HG03457 (cell line): ENCODE measurements around the gene SLC2A13.
"Not testable (repeated sequence)": the region's sequence is repeated elsewhere in the genome, so short reads cannot be mapped to it uniquely, and the experiment has no call there.

ENCODE experiments used
- ATAC-seq: cut with Tn5 transposase; IDR thresholded peaks from one replicate; pipeline ENCODE4 v1.9.1; 2021; ENCODE audit warnings: moderate number of reproducible peaks; ENCODE audit not compliant: unreplicated experiment

The SLC2A13 gene

GRCh38 chr12:39777465-39777864 is 328.4 kb downstream of the SLC2A13 start:
- ATAC-seq = no peak

GRCh38 chr12:39773266-39773665 is 332.6 kb downstream of the SLC2A13 start:
- no peak for ATAC-seq

- ATAC-seq = no peak
These were observed 333.0 kb downstream of the SLC2A13 start for GRCh38 chr12:39772821-39773259.

GRCh38 chr12:39771456-39771855 is 334.4 kb downstream of the SLC2A13 start:
- ATAC-seq = no peak

- no peak for ATAC-seq
These were observed 340.8 kb downstream of the SLC2A13 start for GRCh38 chr12:39764944-39765560.

- ATAC-seq = no peak
These were observed 342.1 kb downstream of the SLC2A13 start for GRCh38 chr12:39763890-39764169.

GRCh38 chr12:39763071-39763889 is 342.6 kb downstream of the SLC2A13 start:
- no peak for ATAC-seq

- no peak for ATAC-seq
These were observed 350.4 kb downstream of the SLC2A13 start for GRCh38 chr12:39755478-39755877.

- ATAC-seq = no peak
These were observed 353.3 kb downstream of the SLC2A13 start for GRCh38 chr12:39752482-39753137.

GRCh38 chr12:39746151-39746550 is 359.7 kb downstream of the SLC2A13 start:
- ATAC-seq = not testable (repeated sequence)

GRCh38 chr12:39743655-39744054 is 362.2 kb downstream of the SLC2A13 start:
- ATAC-seq = no peak

- ATAC-seq = no peak
These were observed 369.5 kb downstream of the SLC2A13 start for GRCh38 chr12:39736406-39736805.

- ATAC-seq = no peak
These were observed 382.1 kb downstream of the SLC2A13 start for GRCh38 chr12:39723831-39724230.

GRCh38 chr12:39722504-39722903 is 383.4 kb downstream of the SLC2A13 start:
- ATAC-seq = no peak

GRCh38 chr12:39713552-39713951 is 392.3 kb downstream of the SLC2A13 start:
- no peak for ATAC-seq

- ATAC-seq = no peak
These were observed 393.5 kb downstream of the SLC2A13 start for GRCh38 chr12:39712334-39712733.
